Endodermal cell (in vitro differentiated cells): Measurements from ENCODE around the gene MCF2L2. TPM values are rescaled to one million over a fixed set of nuclear protein-coding genes. Genes with fewer than 3 reads are reported as not detected.

ENCODE experiments used
- DNase-seq: peaks from one replicate; pipeline ENCODE4 v3.0.0-alpha.2; 2017
- H3K27ac ChIP-seq: 2 replicates; pipeline ENCODE4 v1.5.1; 2013; ENCODE audit warnings: mild to moderate bottlenecking, low read depth, low read length, moderate library complexity
- H3K27me3 ChIP-seq: 2 replicates; pipeline ENCODE4 v1.6.1; 2013; ENCODE audit warnings: mild to moderate bottlenecking, low read length, moderate library complexity; ENCODE audit not compliant: insufficient read depth, control insufficient read depth, poor library complexity, severe bottlenecking
- H3K36me3 ChIP-seq: 2 replicates; pipeline ENCODE4 v1.7.0; 2013; ENCODE audit warnings: mild to moderate bottlenecking, low read length, moderate library complexity; ENCODE audit not compliant: control insufficient read depth, insufficient read depth
- H3K4me1 ChIP-seq: one replicate; pipeline ENCODE4 v1.7.0; 2013; ENCODE audit warnings: low read length; ENCODE audit not compliant: control insufficient read depth, insufficient read depth
- H3K4me3 ChIP-seq: 2 replicates; pipeline ENCODE4 v1.5.1; 2013; ENCODE audit warnings: mild to moderate bottlenecking, low read length, moderate library complexity
- H3K9ac ChIP-seq: 2 replicates; pipeline ENCODE4 v1.6.1; 2013; ENCODE audit warnings: mild to moderate bottlenecking, low read length, moderate library complexity; ENCODE audit not compliant: poor library complexity, severe bottlenecking; ENCODE audit errors: extremely low read depth
- H3K9me3 ChIP-seq: 2 replicates; pipeline ENCODE4 v1.6.1; 2013; ENCODE audit warnings: mild to moderate bottlenecking, low read length, moderate library complexity; ENCODE audit not compliant: control insufficient read depth
- H3K27ac Mint-ChIP-seq: 2 replicates; pipeline ENCODE4 v1.8.0; 2020; ENCODE audit warnings: mixed read lengths
- H3K27me3 Mint-ChIP-seq: 2 replicates; pipeline ENCODE4 v1.8.0; 2021; ENCODE audit warnings: mild to moderate bottlenecking, mixed read lengths; ENCODE audit not compliant: insufficient read depth
- H3K36me3 Mint-ChIP-seq: 2 replicates; pipeline ENCODE4 v1.8.0; 2020; ENCODE audit warnings: low read depth, mixed read lengths
- H3K4me1 Mint-ChIP-seq: 2 replicates; pipeline ENCODE4 v1.8.0; 2020; ENCODE audit warnings: mixed read lengths
- H3K4me3 Mint-ChIP-seq: 2 replicates; pipeline ENCODE4 v1.8.0; 2020; ENCODE audit warnings: mild to moderate bottlenecking, moderate library complexity, mixed read lengths
- H3K9me3 Mint-ChIP-seq: 2 replicates; pipeline ENCODE4 v1.8.0; 2020; ENCODE audit warnings: mild to moderate bottlenecking, mixed read lengths
- WGBS, 2 experiments: methylation state at CpG; one replicate each; pipeline versions ENCODE4 v1.1.5 to v1.1.7; 2013; ENCODE audit warnings: missing lambda C conversion rate in 2 of 2, mixed read lengths in 1 of 2; ENCODE audit not compliant: insufficient coverage in 1 of 2, insufficient read length in 1 of 2; 5-methylcytosine and 5-hydroxymethylcytosine counted together
- total RNA-seq, 2 donors: library from RNA; stranded (reverse); fragmentation: NEBNext Ultra II Directional in 1 of 2; extraction: Animal tissue kit (Norgen Biotek cat#: 25700) in 1 of 2; gene quantifications; 2 replicates in 1 of 2; 3 replicates in 1 of 2; pipeline ENCODE4 v1.2.1, GENCODE V29; 2021
- TF ChIP-seq, protein P1 (sequence below): fragments of 200-600 bp; sonication (generic); conservative IDR thresholded peaks from 2 replicates; pipeline ENCODE4 v1.5.0; 2021; ENCODE audit warnings: antibody characterized with exemption, mild to moderate bottlenecking

Gene MCF2L2
- total RNA-seq, 2 donors from 2014 or later: 72.6 to 86.5 TPM

DNA sequence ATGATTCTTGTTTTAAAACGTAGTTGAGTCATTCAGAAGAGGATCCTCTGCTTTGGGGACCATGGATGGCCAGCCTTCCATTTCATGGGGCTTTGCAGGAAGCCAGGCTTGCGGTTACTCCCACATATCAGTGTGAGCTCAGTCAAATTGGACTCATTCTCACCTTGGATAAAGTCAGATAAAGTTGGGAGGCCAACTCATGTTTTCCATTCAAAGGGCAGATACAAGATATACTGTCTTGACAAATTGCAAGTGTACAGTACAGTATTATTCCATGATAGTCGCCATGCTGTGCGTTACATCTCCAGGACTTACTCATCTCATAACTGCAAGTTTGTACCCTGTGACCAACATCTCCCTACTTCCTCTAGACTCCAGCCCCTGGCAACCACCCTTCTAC is 200.8 kb downstream of the MCF2L2 start:
- Histone ChIP-seq H3K4me3 (no peak overlapping the region), H3K4me1 (no peaks in the 10 kb centered on the region), H3K9ac (no peak overlapping the region), H3K36me3 (peaks cover 74% of the 10 kb centered on the region), H3K27me3 (no peaks in the 10 kb centered on the region), H3K27ac (no peak overlapping the region), H3K9me3 (no peaks in the 10 kb centered on the region)
- no peak for DNase-seq
- no peaks in the 10 kb centered on the region for H3K4me1 Mint-ChIP-seq
- H3K27ac Mint-ChIP-seq: no peak overlapping the region
- no peaks in the 10 kb centered on the region for H3K27me3 Mint-ChIP-seq
- peaks cover 74% of the 10 kb centered on the region for H3K36me3 Mint-ChIP-seq
- TF ChIP-seq, protein P1, sequence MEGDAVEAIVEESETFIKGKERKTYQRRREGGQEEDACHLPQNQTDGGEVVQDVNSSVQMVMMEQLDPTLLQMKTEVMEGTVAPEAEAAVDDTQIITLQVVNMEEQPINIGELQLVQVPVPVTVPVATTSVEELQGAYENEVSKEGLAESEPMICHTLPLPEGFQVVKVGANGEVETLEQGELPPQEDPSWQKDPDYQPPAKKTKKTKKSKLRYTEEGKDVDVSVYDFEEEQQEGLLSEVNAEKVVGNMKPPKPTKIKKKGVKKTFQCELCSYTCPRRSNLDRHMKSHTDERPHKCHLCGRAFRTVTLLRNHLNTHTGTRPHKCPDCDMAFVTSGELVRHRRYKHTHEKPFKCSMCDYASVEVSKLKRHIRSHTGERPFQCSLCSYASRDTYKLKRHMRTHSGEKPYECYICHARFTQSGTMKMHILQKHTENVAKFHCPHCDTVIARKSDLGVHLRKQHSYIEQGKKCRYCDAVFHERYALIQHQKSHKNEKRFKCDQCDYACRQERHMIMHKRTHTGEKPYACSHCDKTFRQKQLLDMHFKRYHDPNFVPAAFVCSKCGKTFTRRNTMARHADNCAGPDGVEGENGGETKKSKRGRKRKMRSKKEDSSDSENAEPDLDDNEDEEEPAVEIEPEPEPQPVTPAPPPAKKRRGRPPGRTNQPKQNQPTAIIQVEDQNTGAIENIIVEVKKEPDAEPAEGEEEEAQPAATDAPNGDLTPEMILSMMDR: no peak
- no peak overlapping the region for H3K4me3 Mint-ChIP-seq
- H3K9me3 Mint-ChIP-seq: no peaks in the 10 kb centered on the region
- 92 to 96% methylated on average over 4 of the region's 4 CpGs for WGBS, 2 experiments

DNA sequence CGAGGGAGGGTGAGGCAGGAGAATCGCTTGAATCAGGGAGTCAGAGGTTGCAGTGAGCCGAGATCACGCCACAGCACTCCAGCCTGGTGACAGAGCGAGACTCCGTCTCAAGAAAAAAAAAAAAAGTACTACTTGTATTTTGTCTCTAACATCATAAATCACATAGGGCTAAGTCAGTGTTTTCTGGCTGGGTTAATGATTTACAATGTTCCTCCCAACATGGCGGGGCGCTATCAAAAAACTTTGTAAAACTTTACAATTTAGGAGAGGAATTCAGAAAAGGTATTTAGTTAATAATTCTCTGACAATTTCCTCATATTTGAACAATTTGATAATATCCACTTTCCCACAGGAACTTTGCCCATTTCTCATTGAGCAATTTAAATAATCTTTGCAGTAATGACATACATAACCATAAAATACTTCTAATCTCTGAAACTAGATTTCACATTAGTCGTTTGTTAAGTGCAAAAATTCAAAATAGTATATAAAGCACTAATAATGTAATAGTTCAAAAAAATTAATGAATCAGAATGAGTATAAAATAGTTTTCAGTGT is 202.0 kb downstream of the MCF2L2 start:
- whole genome bisulfite sequencing, 2 experiments: 92 to 93% methylated on average over 2 to 5 of the region's 9 CpGs
- no peaks in the 10 kb centered on the region for H3K4me1 Mint-ChIP-seq
- Histone ChIP-seq H3K9ac (no peak overlapping the region), H3K27me3 (no peaks in the 10 kb centered on the region), H3K4me1 (no peaks in the 10 kb centered on the region), H3K36me3 (peaks cover 84% of the 10 kb centered on the region), H3K9me3 (no peaks in the 10 kb centered on the region), H3K27ac (no peak overlapping the region), H3K4me3 (no peak overlapping the region)
- H3K36me3 Mint-ChIP-seq: peaks cover 78% of the 10 kb centered on the region
- no peak for DNase-seq
- no peak overlapping the region for H3K27ac Mint-ChIP-seq
- no peak overlapping the region for H3K4me3 Mint-ChIP-seq
- H3K9me3 Mint-ChIP-seq: no peaks in the 10 kb centered on the region
- TF ChIP-seq, protein P1: no peak
- H3K27me3 Mint-ChIP-seq: no peaks in the 10 kb centered on the region

DNA sequence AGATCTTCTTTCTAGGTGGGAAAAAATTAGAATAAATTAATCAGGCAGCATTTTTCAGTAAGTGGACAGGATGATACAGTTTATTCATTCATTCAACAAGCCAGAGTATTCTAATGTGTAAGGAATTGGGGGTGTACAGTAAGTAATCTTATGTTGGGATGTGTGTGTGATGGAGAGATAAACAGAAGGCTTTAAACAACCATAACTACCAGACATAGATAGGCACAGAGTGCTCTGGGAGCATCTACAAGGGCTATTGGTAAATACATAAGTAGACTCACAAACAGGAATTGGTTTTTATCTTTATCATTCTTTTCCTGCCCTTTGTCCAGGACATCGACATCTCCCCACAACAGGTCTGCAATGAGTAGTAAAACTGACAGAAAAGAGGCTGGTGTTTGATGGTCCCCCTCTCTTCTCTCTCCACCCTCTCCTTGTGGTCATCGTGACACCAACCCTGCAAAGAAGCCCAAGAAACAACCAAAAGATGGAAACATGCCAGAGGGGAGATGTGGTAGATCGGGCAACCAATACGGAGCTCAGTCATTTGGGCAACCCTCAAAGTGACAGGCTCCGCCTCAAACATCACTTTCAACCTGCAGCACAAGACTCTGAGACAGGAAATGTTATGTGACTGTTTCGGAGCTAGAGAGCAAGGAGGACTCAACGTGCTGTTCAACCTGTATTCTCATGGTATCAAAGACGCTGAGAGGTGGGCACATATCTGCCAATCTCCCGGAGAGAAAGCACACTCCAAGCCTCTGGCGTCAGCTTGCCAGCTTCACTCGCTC is 204.0 kb downstream of the MCF2L2 start:
- no peak overlapping the region for H3K27ac Mint-ChIP-seq
- 82 to 89% methylated on average over 8 to 11 of the region's 11 CpGs for WGBS, 2 experiments
- H3K9ac ChIP-seq: no peak overlapping the region

More for the DNA sequence above, 204.0 kb downstream of the MCF2L2 start:
- Histone ChIP-seq H3K9me3 (no peaks in the 10 kb centered on the region), H3K27me3 (no peaks in the 10 kb centered on the region), H3K36me3 (peaks cover 81% of the 10 kb centered on the region), H3K27ac (no peak overlapping the region), H3K4me3 (no peak overlapping the region), H3K4me1 (peaks cover 3% of the 10 kb centered on the region)
- TF ChIP-seq, protein P1: no peak
- H3K4me3 Mint-ChIP-seq: no peak overlapping the region
- no peaks in the 10 kb centered on the region for H3K27me3 Mint-ChIP-seq
- no peaks in the 10 kb centered on the region for H3K9me3 Mint-ChIP-seq
- H3K36me3 Mint-ChIP-seq: peaks cover 75% of the 10 kb centered on the region
- H3K4me1 Mint-ChIP-seq: no peaks in the 10 kb centered on the region
- no peak for DNase-seq
